IPS-NIHi7 (cell line): ENCODE results near the gene LONP2.
"Not testable (repeated sequence)": the region's sequence is repeated elsewhere in the genome, so short reads cannot be mapped to it uniquely, and the experiment has no call there.

ENCODE experiments used
- DNase-seq: peaks from one replicate; pipeline ENCODE4 v3.0.0; 2012; ENCODE audit warnings: mixed read lengths; ENCODE audit errors: extremely low spot score

Gene LONP2

DNA sequence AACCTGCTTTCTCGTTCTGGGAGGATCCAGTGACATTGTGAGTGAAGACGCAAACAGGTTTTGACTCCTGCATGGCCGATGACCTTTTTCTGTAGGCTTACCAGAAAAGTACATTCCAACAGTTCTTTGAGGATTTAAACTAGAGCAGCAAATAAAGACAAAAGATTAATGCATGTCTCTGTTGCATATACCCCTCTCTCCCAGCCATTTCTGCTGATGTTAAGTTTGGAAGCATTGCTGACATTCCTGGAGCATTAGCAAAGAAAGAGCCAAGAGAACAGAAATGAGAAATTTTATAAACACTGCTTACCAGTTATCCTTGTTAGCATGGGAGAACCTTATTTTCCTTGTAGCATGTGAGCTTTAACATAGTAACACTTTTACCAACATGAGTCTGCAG, 91.9 kb downstream of the LONP2 start:
- DNase-seq: no peak

DNA sequence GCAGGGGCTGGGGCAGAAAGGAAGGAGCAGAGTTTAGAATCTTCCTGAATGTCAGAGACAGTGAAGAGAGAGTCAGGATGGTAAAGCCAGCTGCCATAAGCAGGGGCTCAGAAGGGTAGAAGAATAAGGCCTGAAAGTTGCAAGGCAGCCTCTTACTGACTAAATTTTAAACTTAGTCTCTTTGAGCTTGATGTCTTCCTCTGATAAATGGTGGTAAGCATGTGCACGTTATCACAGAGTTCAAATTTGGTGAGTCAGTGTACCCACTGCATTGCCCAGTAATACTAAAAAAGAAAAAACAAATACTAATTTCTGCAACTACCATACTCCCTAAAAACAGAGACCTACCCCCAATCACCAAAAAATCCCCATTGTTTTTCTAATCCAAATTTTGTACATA, 96.0 kb downstream of the LONP2 start:
- no peak for DNase-seq

DNA sequence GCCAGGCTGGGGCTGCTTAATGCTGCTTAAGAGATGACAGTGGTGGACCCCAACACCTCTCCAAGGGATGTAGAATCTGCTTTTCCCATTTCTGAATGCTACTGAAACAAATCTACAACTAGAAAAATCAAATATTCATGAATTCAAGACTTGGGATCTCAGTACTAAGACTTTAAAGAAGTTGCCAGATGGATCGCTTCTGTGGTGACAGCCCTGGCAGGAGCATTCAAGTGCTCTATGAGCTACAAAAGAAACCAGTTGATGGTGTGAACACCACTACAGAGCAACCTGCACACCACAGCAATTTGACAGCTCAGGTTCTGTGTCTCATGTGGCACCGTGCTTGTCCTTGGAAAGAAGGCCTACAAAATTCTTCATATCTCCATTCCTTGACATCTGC, 98.5 kb downstream of the LONP2 start:
- no peak for DNase-seq

DNA sequence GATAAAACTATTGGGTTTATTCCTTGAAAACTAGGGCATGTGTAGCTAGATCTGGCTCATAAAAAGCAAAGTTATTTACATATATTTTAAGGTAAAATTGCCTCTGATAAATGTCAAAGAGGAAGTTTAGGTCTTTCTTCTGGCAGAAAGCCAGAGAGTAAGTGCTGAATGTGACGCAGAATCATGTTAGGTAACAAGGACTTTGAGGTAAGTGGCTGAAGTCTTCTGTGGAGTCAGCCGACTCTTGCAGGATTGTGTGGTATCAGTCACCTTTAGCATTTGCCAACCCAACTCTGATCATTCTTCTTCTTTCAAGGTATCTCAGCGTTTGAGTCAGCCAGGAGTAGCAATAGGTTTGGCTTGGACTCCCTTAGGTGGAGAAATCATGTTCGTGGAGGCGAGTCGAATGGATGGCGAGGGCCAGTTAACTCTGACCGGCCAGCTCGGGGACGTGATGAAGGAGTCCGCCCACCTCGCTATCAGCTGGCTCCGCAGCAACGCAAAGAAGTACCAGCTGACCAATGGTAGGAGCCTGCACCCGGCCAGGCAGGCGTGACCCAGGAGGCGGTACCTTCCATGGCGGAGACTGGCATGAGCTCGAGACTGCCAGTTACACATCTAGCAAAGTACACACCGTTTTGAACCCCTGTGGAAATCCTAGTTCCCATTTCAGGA, 103.2 kb downstream of the LONP2 start:
- DNase-seq: no peak

DNA sequence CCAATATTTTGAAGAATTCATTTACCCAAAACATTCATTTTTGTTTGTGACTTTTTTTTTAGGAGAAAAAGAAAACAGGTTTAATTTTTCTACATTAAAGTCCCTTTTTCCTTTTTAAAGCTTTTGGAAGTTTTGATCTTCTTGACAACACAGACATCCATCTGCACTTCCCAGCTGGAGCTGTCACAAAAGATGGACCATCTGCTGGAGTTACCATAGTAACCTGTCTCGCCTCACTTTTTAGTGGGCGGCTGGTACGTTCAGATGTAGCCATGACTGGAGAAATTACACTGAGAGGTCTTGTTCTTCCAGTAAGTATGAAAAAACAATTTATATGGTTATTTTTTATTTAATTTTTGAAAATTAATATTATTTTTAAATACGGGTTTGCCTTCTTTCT, 103.9 kb downstream of the LONP2 start:
- no peak for DNase-seq

DNA sequence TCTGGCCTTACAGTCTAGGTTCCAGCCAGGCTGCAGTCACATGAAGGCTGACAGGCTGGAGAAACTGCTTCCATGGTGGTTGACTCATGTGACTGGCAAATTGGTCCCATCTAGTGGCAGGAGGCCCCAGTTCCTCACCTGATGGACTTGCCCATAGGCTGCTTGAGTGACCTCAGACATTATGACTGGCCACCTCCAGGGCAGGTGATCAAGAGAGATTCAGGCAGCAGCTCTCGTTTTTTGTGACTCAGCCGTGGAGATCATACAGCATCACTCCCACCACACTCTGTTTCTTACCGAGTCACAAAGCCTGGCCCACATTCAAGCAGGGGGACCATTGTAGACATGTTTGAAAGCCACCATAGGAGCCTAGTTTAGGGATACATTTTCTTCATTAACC, 106.6 kb downstream of the LONP2 start:
- DNase-seq: no peak

DNA sequence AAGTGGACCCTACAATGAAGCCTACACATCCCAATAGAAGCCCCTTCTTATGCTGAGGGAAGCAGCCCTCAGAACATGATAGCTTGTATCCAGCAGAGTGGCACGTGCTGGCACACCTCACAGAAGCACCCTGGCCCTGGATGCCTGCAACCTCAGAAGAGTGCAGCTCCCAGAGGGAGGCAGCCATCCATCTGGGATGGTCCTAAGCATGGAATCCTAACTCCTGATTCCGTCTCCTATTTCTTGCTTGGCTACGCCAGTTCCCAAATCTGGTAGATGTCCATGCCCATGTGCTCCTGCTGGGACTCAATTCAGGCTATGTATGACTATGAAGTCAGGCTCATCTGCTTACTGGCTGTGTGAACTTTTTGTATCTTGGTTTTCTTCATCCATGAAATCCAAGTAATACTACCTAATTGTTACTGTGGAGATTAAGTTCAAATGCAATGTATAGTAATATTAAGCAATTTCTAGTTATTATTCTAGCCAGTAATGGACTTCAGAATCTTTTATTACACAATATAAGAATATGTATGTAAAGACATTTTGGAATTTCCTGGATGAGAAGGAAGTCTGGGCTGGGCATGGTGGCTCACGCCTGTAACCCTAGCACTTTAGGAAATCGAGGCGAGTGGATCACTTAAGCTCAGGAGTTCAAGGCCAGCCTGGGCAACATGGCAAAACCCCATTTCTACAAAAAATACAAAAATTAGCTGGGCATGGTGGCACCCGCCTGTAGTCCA, 108.7 kb downstream of the LONP2 start:
- no peak for DNase-seq

DNA sequence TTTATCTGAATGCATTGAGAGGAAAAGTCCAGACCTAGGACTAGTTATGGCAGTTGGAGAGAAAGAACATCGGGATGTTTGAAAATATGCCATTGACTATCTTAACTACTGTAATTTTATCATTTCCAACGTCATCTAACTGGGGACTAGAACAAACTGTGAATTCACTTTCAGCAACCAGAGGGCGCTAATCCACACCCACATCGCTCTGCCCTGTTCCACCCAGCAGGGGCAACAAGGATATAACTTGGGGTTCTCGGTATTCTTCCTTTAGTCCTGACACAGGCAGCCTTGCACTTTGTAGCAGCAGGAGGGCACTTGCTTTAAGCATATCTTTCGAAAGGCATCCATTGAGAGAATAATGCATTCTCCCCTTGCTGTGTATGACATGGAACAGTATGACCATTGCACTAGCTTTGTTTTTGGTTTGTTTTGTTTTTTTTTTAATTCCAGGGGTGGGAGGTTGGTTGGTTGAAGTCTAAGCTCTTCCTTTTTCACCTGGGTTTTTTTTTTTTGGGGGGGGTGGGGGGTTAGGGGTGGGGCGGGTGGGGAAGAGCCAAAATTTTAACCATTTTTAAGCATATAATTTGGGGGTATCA, 109.6 kb downstream of the LONP2 start:
- peak; percentile 83 for DNase-seq

DNA sequence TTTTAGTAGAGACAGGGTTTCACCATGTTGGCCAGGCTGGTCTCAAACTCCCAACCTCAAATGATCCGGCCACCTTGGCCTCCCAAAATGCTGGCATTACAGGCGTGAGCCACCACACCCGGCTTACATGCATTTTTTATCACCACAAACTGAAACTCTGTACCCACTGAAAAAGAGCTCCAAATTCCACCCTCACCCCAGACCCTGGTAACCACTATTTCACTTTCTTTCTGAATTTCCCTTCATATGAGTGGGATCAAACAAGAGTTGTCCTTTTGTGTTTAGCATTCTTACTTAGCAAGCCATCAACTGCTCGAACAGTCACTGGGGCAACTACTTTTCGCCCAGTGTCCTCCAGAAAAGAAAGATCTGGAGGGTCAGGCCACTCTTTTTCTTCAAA, 110.3 kb downstream of the LONP2 start:
- DNase-seq: not testable (repeated sequence)

DNA sequence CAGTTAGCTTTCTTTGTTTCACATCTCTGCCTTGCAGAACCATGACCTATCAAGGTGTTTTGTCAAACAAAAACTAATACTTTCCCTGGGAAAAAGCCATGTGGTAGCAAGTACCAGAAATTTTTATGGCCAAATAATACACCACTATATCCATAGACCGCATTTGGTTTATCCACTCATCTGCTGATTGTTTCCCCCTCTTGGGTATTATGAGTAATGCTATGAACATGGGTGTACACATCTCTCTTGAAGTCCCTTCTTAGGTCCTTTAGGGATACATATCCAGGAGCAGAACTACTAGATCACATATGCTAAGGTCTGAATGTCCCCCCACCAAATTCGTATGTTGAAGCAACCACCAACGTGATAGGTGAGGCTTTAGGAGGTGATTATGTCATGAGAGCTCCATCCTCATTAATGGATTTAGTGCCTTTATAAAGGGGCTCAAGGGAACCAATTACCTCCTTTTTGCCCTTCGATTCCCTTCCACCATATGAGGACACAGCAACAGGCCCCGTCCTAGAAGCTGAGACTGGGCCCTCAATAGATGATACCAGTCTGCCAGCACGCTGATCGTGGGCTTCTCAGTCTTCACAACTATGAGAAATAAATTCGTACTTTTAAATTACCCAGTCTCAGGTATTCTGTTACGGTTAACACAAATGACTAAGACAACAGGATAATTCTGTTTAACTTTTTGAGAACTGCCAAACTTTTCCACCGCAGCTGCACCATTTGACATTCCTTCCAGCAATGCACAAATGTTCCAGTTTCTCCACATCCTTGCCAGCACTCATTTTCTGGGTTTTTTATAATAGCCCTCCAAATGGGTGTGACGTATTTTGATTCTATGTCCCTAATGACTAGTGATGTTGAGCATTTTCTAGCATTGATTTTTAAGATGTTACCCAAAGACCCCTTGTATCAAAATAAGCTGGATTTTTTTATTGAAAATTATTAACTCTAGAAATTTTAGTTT, 111.1 kb downstream of the LONP2 start:
- DNase-seq: no peak

DNA sequence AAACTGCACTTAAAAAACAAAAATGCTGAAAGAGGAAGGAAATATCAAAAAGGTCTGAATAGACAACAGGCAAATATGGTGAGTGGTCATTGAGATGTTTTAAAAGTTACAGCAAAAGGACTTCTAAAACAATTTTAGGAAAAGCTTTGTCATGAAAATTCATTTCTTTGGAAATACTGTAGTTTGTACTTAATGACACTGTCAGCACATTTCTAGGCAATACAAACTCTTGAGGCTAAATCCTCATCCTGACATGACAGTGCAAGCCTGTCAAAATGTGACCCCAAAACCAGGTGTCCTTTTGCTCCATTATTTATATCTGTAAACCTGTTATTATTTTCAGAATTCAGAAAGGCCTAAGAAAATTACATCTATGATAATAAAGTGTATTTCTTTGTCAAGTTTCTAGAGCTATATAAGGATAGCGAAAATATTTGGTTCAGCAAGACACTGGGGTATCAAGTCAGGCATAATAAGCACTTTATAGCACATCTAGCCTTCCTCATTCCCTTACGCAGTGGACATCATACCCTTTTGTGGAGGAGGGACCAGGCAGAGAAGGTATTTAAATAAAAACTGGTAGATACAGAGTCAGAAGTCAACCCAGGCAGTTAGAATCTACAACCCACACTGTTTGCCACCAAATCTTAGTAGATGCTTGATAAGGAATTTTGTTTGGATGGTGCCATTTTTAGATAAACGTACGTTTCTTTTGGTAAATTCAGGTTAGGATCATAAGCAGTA, 112.7 kb downstream of the LONP2 start:
- no peak for DNase-seq

DNA sequence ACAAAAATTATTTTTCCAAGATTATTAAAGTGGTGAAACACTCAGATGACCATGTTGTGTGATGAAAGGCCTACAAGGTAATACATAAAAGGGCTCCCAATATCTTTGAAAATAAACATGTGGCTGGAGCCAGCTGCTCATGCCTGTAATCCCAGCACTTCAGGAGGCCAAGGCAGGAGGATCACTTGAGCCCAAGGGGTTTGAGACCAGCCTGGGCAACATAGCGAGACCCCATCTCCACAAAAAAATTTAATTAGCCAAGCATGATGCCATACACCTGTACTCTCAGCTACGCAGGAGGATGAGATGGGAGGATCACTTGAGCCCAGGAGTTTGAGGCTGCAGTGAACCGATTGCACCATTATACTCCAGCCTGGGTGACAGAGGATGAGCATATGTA, 114.3 kb downstream of the LONP2 start:
- DNase-seq: no peak

DNA sequence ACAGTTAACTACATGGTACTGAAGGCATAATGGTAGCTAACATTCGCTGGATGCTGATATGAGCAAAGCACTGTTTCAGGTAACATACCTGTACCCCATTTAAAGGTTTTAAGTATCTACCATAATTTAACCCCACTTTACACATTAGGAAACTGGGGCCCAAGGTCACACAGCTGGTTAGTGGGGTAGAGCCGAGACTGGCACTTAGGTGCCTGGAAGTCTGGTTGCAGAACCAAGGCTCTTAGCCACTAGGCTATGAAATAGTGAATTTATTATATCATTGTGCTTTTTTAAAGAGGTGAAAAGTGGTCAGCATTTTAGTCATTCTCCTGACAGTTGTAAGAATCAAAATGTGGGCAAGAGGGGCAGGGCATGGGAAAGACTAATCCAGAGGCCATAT, 115.9 kb downstream of the LONP2 start:
- DNase-seq: no peak

DNA sequence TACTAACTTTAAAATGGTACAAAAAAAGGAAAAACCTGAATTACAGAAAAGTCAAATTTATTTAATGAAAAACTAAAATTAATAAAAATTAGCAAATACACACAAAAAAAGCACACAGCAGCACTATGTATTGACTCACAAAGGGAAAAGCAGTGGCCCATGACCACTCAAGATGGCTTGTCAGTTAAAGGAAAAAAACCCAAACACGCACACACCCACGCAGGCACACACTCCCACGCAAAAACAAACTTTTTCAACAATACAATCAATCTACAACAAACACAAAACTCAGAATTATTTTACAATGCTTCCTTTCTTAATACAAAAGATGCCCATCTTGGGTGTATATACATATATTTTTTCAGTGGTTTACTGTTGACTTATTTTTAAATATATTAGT, 116.9 kb downstream of the LONP2 start:
- DNase-seq: no peak

DNA sequence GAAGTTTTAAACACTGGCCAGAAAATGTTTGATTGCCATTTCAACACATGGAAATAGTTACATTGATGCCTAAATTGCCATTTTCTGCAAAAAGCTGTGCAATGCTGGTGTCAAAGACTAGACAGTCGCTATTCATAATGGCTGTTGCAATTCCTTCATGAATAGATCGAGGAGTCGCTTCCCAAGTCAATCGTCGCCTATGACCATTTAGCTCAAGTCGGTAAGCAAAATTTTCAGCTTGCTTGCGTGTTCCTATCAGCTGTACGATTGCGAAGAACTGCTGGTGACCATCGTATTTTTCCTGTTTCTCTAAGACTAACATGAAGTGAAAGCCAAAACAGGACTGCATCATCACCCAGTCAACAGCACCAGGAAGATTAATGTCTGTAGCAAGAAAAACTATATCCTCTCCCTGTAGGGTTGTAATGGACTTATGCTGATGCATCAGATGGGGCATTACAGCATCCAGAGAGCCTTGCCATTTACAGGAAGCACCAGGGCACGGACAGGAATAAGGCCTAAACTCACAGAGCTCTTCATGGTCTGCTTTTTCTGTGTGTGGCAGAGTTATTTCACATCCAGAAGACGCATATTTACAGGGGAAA, 117.5 kb downstream of the LONP2 start:
- no peak for DNase-seq

DNA sequence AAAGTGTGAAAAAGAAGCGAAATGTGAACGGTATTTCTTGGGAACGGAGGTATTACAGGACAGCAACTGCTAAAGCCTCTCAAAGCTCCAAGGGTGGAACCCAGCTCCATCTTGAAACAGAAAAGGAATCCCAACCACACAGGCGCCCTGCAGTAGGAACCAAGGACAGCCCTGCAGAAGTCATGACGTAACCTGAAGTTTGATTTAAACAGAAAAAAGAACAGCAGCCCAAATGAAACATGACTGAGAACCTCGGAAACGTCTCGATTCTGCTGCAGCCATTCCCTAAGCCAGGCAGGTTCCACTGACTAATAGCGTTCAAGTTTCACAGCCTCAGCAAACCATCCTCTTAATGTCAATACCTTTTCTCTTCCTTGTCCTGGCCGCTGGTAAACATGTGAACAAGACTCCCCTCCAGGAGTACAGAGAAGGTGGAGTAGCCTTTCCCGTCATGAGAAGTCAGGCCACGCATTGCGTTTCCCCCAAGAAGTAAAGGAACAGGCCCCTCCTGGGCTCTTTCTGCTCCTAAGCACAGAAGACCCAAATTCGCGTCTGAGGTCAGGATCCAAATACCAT, 121.0 kb downstream of the LONP2 start:
- no peak for DNase-seq

DNA sequence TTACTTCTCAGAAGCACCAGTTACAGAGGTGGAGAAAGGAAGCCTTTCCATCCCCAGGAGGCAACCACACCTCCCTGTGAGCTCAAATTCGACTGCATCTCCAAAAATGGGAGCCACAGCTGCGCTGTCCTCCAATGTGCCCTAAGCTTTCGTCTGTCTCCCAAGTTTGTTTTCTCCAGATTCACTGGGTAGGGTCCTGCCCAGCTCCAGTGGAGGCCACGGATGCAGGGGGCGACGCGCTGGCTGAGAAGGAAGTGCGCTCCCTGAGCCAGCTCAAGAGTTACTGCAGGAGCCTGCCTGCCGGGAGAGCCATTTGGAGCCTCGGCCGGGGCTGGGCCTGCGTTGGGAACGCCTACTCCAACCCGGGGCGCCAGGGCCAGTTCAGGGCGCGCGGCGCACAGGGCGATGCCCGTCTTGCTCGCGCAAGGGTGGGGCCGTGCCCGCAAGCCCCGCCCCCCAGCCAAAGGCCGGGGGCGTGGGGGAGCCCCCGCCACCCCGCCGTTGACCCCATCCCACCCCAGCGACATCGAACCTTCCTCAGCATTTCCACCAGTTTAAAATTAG, 121.6 kb downstream of the LONP2 start:
- peak; percentile 88 for DNase-seq

DNA sequence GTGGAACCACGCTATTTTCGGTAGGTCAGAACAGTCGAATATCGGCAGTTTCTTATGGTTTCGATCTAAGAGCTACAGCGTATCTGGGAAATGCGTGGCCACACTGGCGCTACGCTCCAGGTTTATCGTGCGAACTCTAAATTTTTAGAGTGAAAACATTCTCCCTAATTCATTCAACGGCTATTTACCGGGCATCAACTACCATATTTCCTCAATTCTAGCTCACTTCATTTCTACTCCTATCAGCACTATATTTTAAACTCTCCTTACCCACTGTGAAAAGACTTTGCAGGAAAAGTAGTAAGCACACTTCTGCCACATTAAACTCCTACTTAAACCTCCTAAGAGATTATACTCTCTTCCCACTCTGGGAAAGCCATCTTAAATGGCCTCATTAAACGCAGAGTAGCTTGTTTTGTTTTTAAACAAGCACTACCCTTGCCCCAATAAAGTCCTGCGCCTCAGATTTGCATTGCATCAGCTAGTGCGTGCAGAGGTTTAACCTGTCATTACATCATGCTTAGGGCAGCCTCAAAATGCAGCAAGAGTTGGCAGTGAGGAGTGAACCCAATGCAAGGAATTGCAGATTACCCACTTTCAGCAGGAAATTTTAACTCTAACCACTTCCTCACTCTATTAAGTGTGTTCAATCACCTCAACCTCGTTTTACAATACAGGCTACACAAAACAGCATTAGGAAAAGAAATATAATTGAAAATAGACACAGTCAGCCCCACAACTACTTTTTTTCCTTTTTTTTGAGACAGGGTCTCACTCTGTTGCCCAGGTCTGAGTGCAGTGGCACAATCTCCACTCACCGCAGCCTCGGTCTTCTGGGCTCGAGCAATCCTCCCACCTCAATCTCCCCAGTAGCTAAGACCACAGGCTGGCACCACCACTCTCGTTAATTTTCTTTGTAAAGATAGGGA, 122.3 kb downstream of the LONP2 start:
- DNase-seq: peak; percentile 25

DNA sequence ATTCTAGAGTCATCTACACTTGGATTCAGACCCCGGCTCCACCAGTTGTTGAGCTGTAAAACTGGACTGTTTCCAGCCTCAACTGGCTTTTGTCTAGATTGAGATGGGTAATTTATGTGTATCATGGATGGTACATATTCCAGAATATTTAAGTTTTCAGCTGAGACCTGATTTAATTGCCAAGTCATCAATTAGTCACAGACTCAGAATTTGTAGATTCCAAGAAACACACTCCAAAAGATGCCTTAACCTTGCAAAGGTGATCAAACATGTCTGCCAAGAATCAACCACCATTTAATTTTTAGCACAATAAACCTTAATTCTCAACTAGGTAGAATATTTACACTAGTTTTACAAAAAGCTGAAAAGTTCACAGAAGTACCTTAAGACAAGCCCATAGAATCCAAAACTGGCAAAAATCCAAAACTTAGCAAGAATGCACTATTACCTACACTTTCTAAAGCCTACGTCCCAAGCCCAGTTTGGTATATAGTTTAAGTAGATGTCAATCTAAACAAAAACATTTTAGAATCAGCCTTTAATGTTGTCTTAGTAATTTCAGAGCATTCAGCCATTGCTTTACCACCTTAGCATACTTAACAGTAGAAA, 123.4 kb downstream of the LONP2 start:
- DNase-seq: no peak
